Mesenchymal stem cell (in vitro differentiated cells and primary cell): ENCODE results near the gene LRRC66.

Source experiments
- DNase-seq: peaks from one replicate; pipeline ENCODE4 v3.0.0-alpha.2; 2013
- H2AFZ ChIP-seq: one replicate; pipeline ENCODE4 v1.6.1; 2013; ENCODE audit warnings: low read depth, mild to moderate bottlenecking, control low read depth, inconsistent platforms, low read length, moderate library complexity
- H2AK5ac ChIP-seq: 2 replicates; pipeline ENCODE4 v1.6.1; 2013; ENCODE audit warnings: low read length, moderate library complexity, mild to moderate bottlenecking, inconsistent platforms; ENCODE audit not compliant: severe bottlenecking
- H2BK120ac ChIP-seq: one replicate; pipeline ENCODE4 v1.6.1; 2013; ENCODE audit warnings: low read depth, mild to moderate bottlenecking, inconsistent platforms, low read length, moderate library complexity
- H2BK12ac ChIP-seq, 2 experiments: one replicate each; pipeline ENCODE4 v1.6.1; 2013; ENCODE audit warnings: inconsistent platforms in 2 of 2, low read length in 2 of 2, mild to moderate bottlenecking in 2 of 2, moderate library complexity in 2 of 2, control low read depth in 1 of 2
- H2BK15ac ChIP-seq: one replicate; pipeline ENCODE4 v1.6.1; 2013; ENCODE audit warnings: mild to moderate bottlenecking, low read depth, inconsistent platforms; ENCODE audit not compliant: poor library complexity, severe bottlenecking
- H2BK5ac ChIP-seq: 2 replicates; pipeline ENCODE4 v1.6.1; 2013; ENCODE audit warnings: low read depth, mild to moderate bottlenecking, low read length, control low read depth, inconsistent platforms; ENCODE audit not compliant: poor library complexity, severe bottlenecking
- H3K14ac ChIP-seq, 2 experiments: one replicate each; pipeline ENCODE4 v1.6.1; 2013; ENCODE audit warnings: inconsistent platforms in 2 of 2, low read length in 2 of 2, control low read depth in 1 of 2, mild to moderate bottlenecking in 1 of 2, moderate library complexity in 1 of 2
- H3K18ac ChIP-seq, 2 experiments: one replicate each; pipeline ENCODE4 v1.6.1; 2013; ENCODE audit warnings: inconsistent platforms in 2 of 2, low read length in 2 of 2, control low read depth in 1 of 2, low read depth in 1 of 2, mild to moderate bottlenecking in 1 of 2
- H3K23ac ChIP-seq, 2 experiments: one replicate each; pipeline ENCODE4 v1.6.1; 2013; ENCODE audit warnings: inconsistent platforms in 2 of 2, low read length in 2 of 2, mild to moderate bottlenecking in 2 of 2, moderate library complexity in 2 of 2, control low read depth in 1 of 2
- H3K27ac ChIP-seq: 2 replicates; pipeline ENCODE4 v1.5.1; 2013; ENCODE audit warnings: mild to moderate bottlenecking, moderate library complexity, low read length, control low read depth, inconsistent platforms; ENCODE audit not compliant: poor library complexity, severe bottlenecking
- H3K27me3 ChIP-seq, 2 experiments: 2 replicates each; pipeline versions ENCODE4 v1.6.1 to v1.7.0; 2013; ENCODE audit warnings: low read length in 2 of 2, mild to moderate bottlenecking in 2 of 2, moderate library complexity in 2 of 2, control low read depth in 1 of 2, inconsistent platforms in 1 of 2; ENCODE audit not compliant: control insufficient read depth in 1 of 2, insufficient read depth in 1 of 2
- H3K36me3 ChIP-seq, 2 experiments: 2 replicates each; pipeline versions ENCODE4 v1.6.1 to v1.7.0; 2013; ENCODE audit warnings: low read length in 2 of 2, control low read depth in 1 of 2, inconsistent platforms in 1 of 2, low read depth in 1 of 2, mild to moderate bottlenecking in 1 of 2; ENCODE audit not compliant: insufficient read depth in 2 of 2, control insufficient read depth in 1 of 2
- H3K4ac ChIP-seq, 2 experiments: one replicate each; pipeline ENCODE4 v1.6.1; 2013; ENCODE audit warnings: inconsistent platforms in 2 of 2, low read length in 2 of 2, mild to moderate bottlenecking in 2 of 2, moderate library complexity in 2 of 2, control low read depth in 1 of 2, low read depth in 1 of 2
- H3K4me1 ChIP-seq: 2 replicates; pipeline ENCODE4 v1.6.1; 2013; ENCODE audit warnings: low read depth, low read length, control low read depth; ENCODE audit not compliant: control insufficient read depth, insufficient read depth
- H3K4me2 ChIP-seq: 2 replicates; pipeline ENCODE4 v1.6.1; 2013; ENCODE audit warnings: low read length, mild to moderate bottlenecking, inconsistent platforms; ENCODE audit not compliant: poor library complexity, severe bottlenecking
- H3K4me3 ChIP-seq, 2 experiments: 2 replicates each; pipeline versions ENCODE4 v1.5.1 to v1.7.0; 2013; ENCODE audit warnings: low read length in 2 of 2, mild to moderate bottlenecking in 2 of 2, control low read depth in 1 of 2, low read depth in 1 of 2; ENCODE audit not compliant: insufficient read depth in 1 of 2
- H3K79me1 ChIP-seq: replicated peaks from 2 replicates; pipeline ENCODE4 v1.6.1; 2013; ENCODE audit warnings: mild to moderate bottlenecking, control low read depth, low read length, inconsistent platforms; ENCODE audit not compliant: poor library complexity, severe bottlenecking
- H3K9ac ChIP-seq: 2 replicates; pipeline ENCODE4 v1.7.0; 2013; ENCODE audit warnings: mild to moderate bottlenecking, low read length, moderate library complexity
- H3K9me3 ChIP-seq: 2 replicates; pipeline ENCODE4 v1.7.0; 2013; ENCODE audit warnings: mild to moderate bottlenecking, low read length; ENCODE audit not compliant: control insufficient read depth
- H4K8ac ChIP-seq: one replicate; pipeline ENCODE4 v1.6.1; 2013; ENCODE audit warnings: inconsistent platforms, mild to moderate bottlenecking, low read length, moderate library complexity
- H4K91ac ChIP-seq: one replicate; pipeline ENCODE4 v1.6.1; 2013; ENCODE audit warnings: mild to moderate bottlenecking, low read length, inconsistent platforms
- WGBS: methylation state at CpG from one replicate; pipeline ENCODE4 v1.1.7; 2013; ENCODE audit warnings: mixed read lengths; 5-methylcytosine and 5-hydroxymethylcytosine counted together

The LRRC66 gene

GRCh38 chr4:52028970-52029369, 8.8 kb upstream of the LRRC66 start:
- Histone ChIP-seq H3K4me3 (no peak overlapping the region), H2BK120ac (no peak overlapping the region), H3K27me3 (no peaks in the 10 kb centered on the region), H3K18ac (no peak overlapping the region), H3K14ac (no peak overlapping the region), H3K36me3 (peaks cover under 1 to 84% of the 10 kb centered on the region in 2 experiments), H3K4ac (no peak overlapping the region), H4K8ac (no peak overlapping the region), H2AK5ac (no peak overlapping the region), H3K23ac (no peak overlapping the region), H3K4me1 (no peaks in the 10 kb centered on the region), H3K9ac (no peak overlapping the region), H3K27ac (no peak overlapping the region), H3K79me1 (peaks cover 14% of the 10 kb centered on the region), H3K4me2 (no peak overlapping the region), H3K9me3 (no peaks in the 10 kb centered on the region), H2BK12ac (no peak overlapping the region), H2BK15ac (no peak overlapping the region), H2BK5ac (no peak overlapping the region), H2AFZ (no peak overlapping the region), H4K91ac (no peak overlapping the region)
- no CpG with 5 or more reads among the region's 1 CpG for WGBS
- peak; percentile 54 for DNase-seq

- Histone ChIP-seq H3K27ac (no peak overlapping the region), H4K91ac (no peak overlapping the region), H2AK5ac (no peak overlapping the region), H3K79me1 (peaks cover 1% of the 10 kb centered on the region), H3K4me3 (no peak overlapping the region), H3K36me3 (peaks cover 12 to 55% of the 10 kb centered on the region in 2 experiments), H2BK120ac (no peak overlapping the region), H3K4me1 (peaks cover 2% of the 10 kb centered on the region), H3K18ac (no peak overlapping the region), H3K9me3 (no peaks in the 10 kb centered on the region), H2BK12ac (no peak overlapping the region), H2AFZ (no peak overlapping the region), H2BK5ac (no peak overlapping the region), H3K9ac (no peak overlapping the region), H2BK15ac (no peak overlapping the region), H3K23ac (no peak overlapping the region), H4K8ac (no peak overlapping the region), H3K14ac (no peak overlapping the region), H3K4ac (no peak overlapping the region), H3K4me2 (no peak overlapping the region), H3K27me3 (no peaks in the 10 kb centered on the region)
- 60% methylated on average over 1 of the region's 1 CpG for WGBS
- no peak for DNase-seq
These were observed 2.3 kb downstream of the LRRC66 start for GRCh38 chr4:52017814-52018213.

- Histone ChIP-seq H2BK15ac (no peak overlapping the region), H4K91ac (no peak overlapping the region), H2BK12ac (no peak overlapping the region), H3K23ac (no peak overlapping the region), H2BK120ac (no peak overlapping the region), H3K4me1 (peaks cover 2% of the 10 kb centered on the region), H3K79me1 (no peaks in the 10 kb centered on the region), H3K4me2 (no peak overlapping the region), H3K18ac (no peak overlapping the region), H3K27ac (no peak overlapping the region), H2AFZ (no peak overlapping the region), H3K36me3 (peaks cover 9 to 55% of the 10 kb centered on the region in 2 experiments), H2AK5ac (no peak overlapping the region), H3K4ac (no peak overlapping the region), H3K9me3 (no peaks in the 10 kb centered on the region), H3K9ac (no peak overlapping the region), H3K14ac (no peak overlapping the region), H4K8ac (no peak overlapping the region), H3K27me3 (no peaks in the 10 kb centered on the region), H2BK5ac (no peak overlapping the region), H3K4me3 (no peak overlapping the region)
- 98% methylated on average over 3 of the region's 3 CpGs for WGBS
- DNase-seq = no peak
These were observed 3.2 kb downstream of the LRRC66 start for GRCh38 chr4:52016981-52017380.

GRCh38 chr4:52015366-52015765, 4.8 kb downstream of the LRRC66 start:
- H4K91ac ChIP-seq = no peak overlapping the region
- no peak overlapping the region for H3K27ac ChIP-seq
- H3K4me1 ChIP-seq = peaks cover 2% of the 10 kb centered on the region
- H2BK15ac ChIP-seq = no peak overlapping the region
- no peak overlapping the region for H2AK5ac ChIP-seq
- no peak overlapping the region for H2BK12ac ChIP-seq
- H3K23ac ChIP-seq = no peak overlapping the region
- DNase-seq = peak; percentile 24
- H3K4ac ChIP-seq = no peak overlapping the region
- H4K8ac ChIP-seq = no peak overlapping the region
- H3K4me3 ChIP-seq = no peak overlapping the region
- H3K18ac ChIP-seq = no peak overlapping the region
- WGBS = 98% methylated on average over 4 of the region's 7 CpGs
- no peaks in the 10 kb centered on the region for H3K27me3 ChIP-seq
- H3K4me2 ChIP-seq = no peak overlapping the region
- H2BK120ac ChIP-seq = no peak overlapping the region
- H3K79me1 ChIP-seq = no peaks in the 10 kb centered on the region
- no peak overlapping the region for H2AFZ ChIP-seq
- H3K36me3 ChIP-seq = peaks cover 3 to 61% of the 10 kb centered on the region in 2 experiments
- no peak overlapping the region for H3K9ac ChIP-seq
- no peak overlapping the region for H2BK5ac ChIP-seq
- H3K9me3 ChIP-seq = no peaks in the 10 kb centered on the region
- no peak overlapping the region for H3K14ac ChIP-seq
